ENCODE data around the gene RIT2.

Gene RIT2

GRCh38 chr18:42954887-42955286 is 160.6 kb downstream of the RIT2 start:
- no peaks in the 10 kb centered on the region for H3K4me1 ChIP-seq (ENCODE audit: insufficient read depth, low read length)
- no peaks in the 10 kb centered on the region for H3K9me3 ChIP-seq (ENCODE audit: control insufficient read depth, insufficient read depth, low read length)
- H3K36me3 ChIP-seq (ENCODE audit: insufficient read depth, low read length) = no peaks in the 10 kb centered on the region
- no peak overlapping the region for H3K9ac ChIP-seq (ENCODE audit: low read depth, low read length)

GRCh38 chr18:42953306-42953705 is 162.2 kb downstream of the RIT2 start:
- H3K4me1 ChIP-seq (ENCODE audit: insufficient read depth, low read length) = no peaks in the 10 kb centered on the region
- no peaks in the 10 kb centered on the region for H3K9me3 ChIP-seq (ENCODE audit: control insufficient read depth, insufficient read depth, low read length)
- no peaks in the 10 kb centered on the region for H3K36me3 ChIP-seq (ENCODE audit: insufficient read depth, low read length)
- H3K9ac ChIP-seq (ENCODE audit: low read depth, low read length) = no peak overlapping the region

GRCh38 chr18:42950732-42951131 is 164.8 kb downstream of the RIT2 start:
- Histone ChIP-seq H3K9me3 (ENCODE audit: control insufficient read depth, insufficient read depth, low read length) (no peaks in the 10 kb centered on the region), H3K9ac (ENCODE audit: low read depth, low read length) (no peak overlapping the region), H3K36me3 (ENCODE audit: insufficient read depth, low read length) (no peaks in the 10 kb centered on the region), H3K4me1 (ENCODE audit: insufficient read depth, low read length) (no peaks in the 10 kb centered on the region)

GRCh38 chr18:42948831-42949230 is 166.7 kb downstream of the RIT2 start:
- no peaks in the 10 kb centered on the region for H3K4me1 ChIP-seq (ENCODE audit: insufficient read depth, low read length)
- H3K36me3 ChIP-seq (ENCODE audit: insufficient read depth, low read length) = no peaks in the 10 kb centered on the region
- no peaks in the 10 kb centered on the region for H3K9me3 ChIP-seq (ENCODE audit: control insufficient read depth, insufficient read depth, low read length)
- no peak overlapping the region for H3K9ac ChIP-seq (ENCODE audit: low read depth, low read length)

- H3K36me3 ChIP-seq (ENCODE audit: insufficient read depth, low read length) = no peaks in the 10 kb centered on the region
- no peak overlapping the region for H3K9ac ChIP-seq (ENCODE audit: low read depth, low read length)
- peaks cover 5% of the 10 kb centered on the region for H3K4me1 ChIP-seq (ENCODE audit: insufficient read depth, low read length)
- no peaks in the 10 kb centered on the region; the same call in 1 of the 2 replicates for H3K9me3 ChIP-seq (ENCODE audit: control insufficient read depth, insufficient read depth, low read length)
Observed at GRCh38 chr18:42941860-42942259, 173.6 kb downstream of the RIT2 start.

- no peaks in the 10 kb centered on the region for H3K36me3 ChIP-seq (ENCODE audit: insufficient read depth, low read length)
- no peak overlapping the region for H3K9ac ChIP-seq (ENCODE audit: low read depth, low read length)
- no peaks in the 10 kb centered on the region; the same call in 1 of the 2 replicates for H3K9me3 ChIP-seq (ENCODE audit: control insufficient read depth, insufficient read depth, low read length)
- peaks cover 7% of the 10 kb centered on the region for H3K4me1 ChIP-seq (ENCODE audit: insufficient read depth, low read length)
Observed at GRCh38 chr18:42941021-42941420, 174.5 kb downstream of the RIT2 start.

- H3K36me3 ChIP-seq (ENCODE audit: insufficient read depth, low read length) = no peaks in the 10 kb centered on the region
- no peak overlapping the region for H3K9ac ChIP-seq (ENCODE audit: low read depth, low read length)
- no peaks in the 10 kb centered on the region for H3K9me3 ChIP-seq (ENCODE audit: control insufficient read depth, insufficient read depth, low read length)
- H3K4me1 ChIP-seq (ENCODE audit: insufficient read depth, low read length) = peaks cover 7% of the 10 kb centered on the region
Observed at GRCh38 chr18:42937436-42937835, 178.0 kb downstream of the RIT2 start.

GRCh38 chr18:42936289-42936688 is 179.2 kb downstream of the RIT2 start:
- no peak overlapping the region for H3K9ac ChIP-seq (ENCODE audit: low read depth, low read length)

GRCh38 chr18:42931491-42931890 is 184.0 kb downstream of the RIT2 start:
- Histone ChIP-seq H3K9me3 (ENCODE audit: control insufficient read depth, insufficient read depth, low read length) (no peaks in the 10 kb centered on the region), H3K9ac (ENCODE audit: low read depth, low read length) (no peak overlapping the region), H3K4me1 (ENCODE audit: insufficient read depth, low read length) (peaks cover 9% of the 10 kb centered on the region; the same call in 1 of the 2 replicates), H3K36me3 (ENCODE audit: insufficient read depth, low read length) (no peaks in the 10 kb centered on the region)

More at GRCh38 chr18:42936289-42936688, 179.2 kb downstream of the RIT2 start:
- Histone ChIP-seq H3K36me3 (ENCODE audit: insufficient read depth, low read length) (no peaks in the 10 kb centered on the region), H3K4me1 (ENCODE audit: insufficient read depth, low read length) (peaks cover 7% of the 10 kb centered on the region), H3K9me3 (ENCODE audit: control insufficient read depth, insufficient read depth, low read length) (no peaks in the 10 kb centered on the region)

- no peaks in the 10 kb centered on the region for H3K36me3 ChIP-seq (ENCODE audit: insufficient read depth, low read length)
- peaks cover 7% of the 10 kb centered on the region; the same call in 1 of the 2 replicates for H3K4me1 ChIP-seq (ENCODE audit: insufficient read depth, low read length)
- H3K9ac ChIP-seq (ENCODE audit: low read depth, low read length) = no peak overlapping the region
- no peaks in the 10 kb centered on the region for H3K9me3 ChIP-seq (ENCODE audit: control insufficient read depth, insufficient read depth, low read length)
Observed at GRCh38 chr18:42929857-42930256, 185.6 kb downstream of the RIT2 start.

- H3K36me3 ChIP-seq (ENCODE audit: insufficient read depth, low read length) = no peaks in the 10 kb centered on the region
- H3K9ac ChIP-seq (ENCODE audit: low read depth, low read length) = no peak overlapping the region
- H3K4me1 ChIP-seq (ENCODE audit: insufficient read depth, low read length) = peaks cover 7% of the 10 kb centered on the region; the same call in 1 of the 2 replicates
- H3K9me3 ChIP-seq (ENCODE audit: control insufficient read depth, insufficient read depth, low read length) = no peaks in the 10 kb centered on the region
Observed at GRCh38 chr18:42929181-42929580, 186.3 kb downstream of the RIT2 start.

GRCh38 chr18:42925036-42925435 is 190.4 kb downstream of the RIT2 start:
- H3K4me1 ChIP-seq (ENCODE audit: insufficient read depth, low read length) = peaks cover 18% of the 10 kb centered on the region
- H3K9ac ChIP-seq (ENCODE audit: low read depth, low read length) = no peak overlapping the region
- no peaks in the 10 kb centered on the region for H3K36me3 ChIP-seq (ENCODE audit: insufficient read depth, low read length)
- no peaks in the 10 kb centered on the region for H3K9me3 ChIP-seq (ENCODE audit: control insufficient read depth, insufficient read depth, low read length)

- Histone ChIP-seq H3K4me1 (ENCODE audit: insufficient read depth, low read length) (peaks cover 12% of the 10 kb centered on the region), H3K9ac (ENCODE audit: low read depth, low read length) (no peak overlapping the region), H3K9me3 (ENCODE audit: control insufficient read depth, insufficient read depth, low read length) (no peaks in the 10 kb centered on the region), H3K36me3 (ENCODE audit: insufficient read depth, low read length) (no peaks in the 10 kb centered on the region)
Observed at GRCh38 chr18:42922363-42922762, 193.1 kb downstream of the RIT2 start.

GRCh38 chr18:42921226-42921737 is 194.2 kb downstream of the RIT2 start:
- no peaks in the 10 kb centered on the region for H3K9me3 ChIP-seq (ENCODE audit: control insufficient read depth, insufficient read depth, low read length)
- no peak overlapping the region for H3K9ac ChIP-seq (ENCODE audit: low read depth, low read length)
- no peaks in the 10 kb centered on the region for H3K36me3 ChIP-seq (ENCODE audit: insufficient read depth, low read length)
- H3K4me1 ChIP-seq (ENCODE audit: insufficient read depth, low read length) = peaks cover 12% of the 10 kb centered on the region

- H3K9me3 ChIP-seq (ENCODE audit: control insufficient read depth, insufficient read depth, low read length) = no peaks in the 10 kb centered on the region
- no peak overlapping the region for H3K9ac ChIP-seq (ENCODE audit: low read depth, low read length)
- H3K36me3 ChIP-seq (ENCODE audit: insufficient read depth, low read length) = no peaks in the 10 kb centered on the region
- H3K4me1 ChIP-seq (ENCODE audit: insufficient read depth, low read length) = peaks cover 12% of the 10 kb centered on the region
Observed at GRCh38 chr18:42920621-42921020, 194.9 kb downstream of the RIT2 start.

- no peaks in the 10 kb centered on the region for H3K4me1 ChIP-seq (ENCODE audit: insufficient read depth, low read length)
- no peak overlapping the region for H3K9ac ChIP-seq (ENCODE audit: low read depth, low read length)
- no peaks in the 10 kb centered on the region for H3K36me3 ChIP-seq (ENCODE audit: insufficient read depth, low read length)
- no peaks in the 10 kb centered on the region for H3K9me3 ChIP-seq (ENCODE audit: control insufficient read depth, insufficient read depth, low read length)
Observed at GRCh38 chr18:42915299-42915698, 200.2 kb downstream of the RIT2 start.
